ENCODE measurements around the gene SRGAP2C. TPM values are rescaled to one million over a fixed set of nuclear protein-coding genes. Genes with fewer than 3 reads are reported as not detected.
"Not testable (repeated sequence)": the region's sequence is repeated elsewhere in the genome, so short reads cannot be mapped to it uniquely, and the experiment has no call there.

SRGAP2C gene
- total RNA-seq, 2 experiments from 2014 or later, result 10.9 to 11.3 TPM

- intact Hi-C loops (cut with DNase I, micrococcal nuclease); H3K4me1 Mint-ChIP-seq (ENCODE audit: low read depth); H3K27me3 Mint-ChIP-seq; H3K4me1 ChIP-seq (ENCODE audit: insufficient read depth, low read length); H3K27me3 ChIP-seq (ENCODE audit: control insufficient read depth in 1 of 2, insufficient read depth in 2 of 2, low read length in 2 of 2); POLR2A ChIA-PET; H3K36me3 ChIP-seq (ENCODE audit: insufficient read depth, low read length); H3K27ac ChIP-seq (ENCODE audit: low read depth in 1 of 2, low read length in 2 of 2); H3K36me3 Mint-ChIP-seq (ENCODE audit: low read depth); CTCF ChIA-PET; DNase-seq; H3K4me3 Mint-ChIP-seq; H3K4me3 ChIP-seq (ENCODE audit: low read length); H3K9me3 Mint-ChIP-seq; H3K9me3 ChIP-seq (ENCODE audit: control insufficient read depth in 1 of 2, insufficient read depth in 1 of 2, low read length in 2 of 2); ATAC-seq (ENCODE audit: poor library complexity); H3K27ac Mint-ChIP-seq: not testable (repeated sequence)
Observed at GRCh38 chr1:121202986-121203385, 18.2 kb downstream of the SRGAP2C start.

GRCh38 chr1:121205786-121206711, 21.3 kb downstream of the SRGAP2C start:
- POLR2A ChIA-PET; H3K4me1 Mint-ChIP-seq (ENCODE audit: low read depth); H3K36me3 ChIP-seq (ENCODE audit: insufficient read depth, low read length); ATAC-seq (ENCODE audit: poor library complexity); H3K27me3 Mint-ChIP-seq; intact Hi-C loops (cut with DNase I, micrococcal nuclease); H3K27ac Mint-ChIP-seq; H3K4me3 Mint-ChIP-seq; DNase-seq; H3K9me3 ChIP-seq (ENCODE audit: control insufficient read depth in 1 of 2, insufficient read depth in 1 of 2, low read length in 2 of 2); H3K36me3 Mint-ChIP-seq (ENCODE audit: low read depth); CTCF ChIA-PET; H3K27me3 ChIP-seq (ENCODE audit: control insufficient read depth in 1 of 2, insufficient read depth in 2 of 2, low read length in 2 of 2); H3K9me3 Mint-ChIP-seq; H3K4me1 ChIP-seq (ENCODE audit: insufficient read depth, low read length); H3K4me3 ChIP-seq (ENCODE audit: low read length); H3K27ac ChIP-seq (ENCODE audit: low read depth in 1 of 2, low read length in 2 of 2): not testable (repeated sequence)

- H3K36me3 Mint-ChIP-seq (ENCODE audit: low read depth); H3K27ac Mint-ChIP-seq; ATAC-seq (ENCODE audit: poor library complexity); DNase-seq; H3K4me3 Mint-ChIP-seq; H3K36me3 ChIP-seq (ENCODE audit: insufficient read depth, low read length); H3K9me3 Mint-ChIP-seq; POLR2A ChIA-PET; H3K27me3 Mint-ChIP-seq; H3K4me1 ChIP-seq (ENCODE audit: insufficient read depth, low read length); H3K27me3 ChIP-seq (ENCODE audit: control insufficient read depth in 1 of 2, insufficient read depth in 2 of 2, low read length in 2 of 2); H3K27ac ChIP-seq (ENCODE audit: low read depth in 1 of 2, low read length in 2 of 2); intact Hi-C loops (cut with DNase I, micrococcal nuclease); H3K4me1 Mint-ChIP-seq (ENCODE audit: low read depth); CTCF ChIA-PET; H3K4me3 ChIP-seq (ENCODE audit: low read length); H3K9me3 ChIP-seq (ENCODE audit: control insufficient read depth in 1 of 2, insufficient read depth in 1 of 2, low read length in 2 of 2): not testable (repeated sequence)
Observed at GRCh38 chr1:121207328-121207727, 22.6 kb downstream of the SRGAP2C start.

DNA sequence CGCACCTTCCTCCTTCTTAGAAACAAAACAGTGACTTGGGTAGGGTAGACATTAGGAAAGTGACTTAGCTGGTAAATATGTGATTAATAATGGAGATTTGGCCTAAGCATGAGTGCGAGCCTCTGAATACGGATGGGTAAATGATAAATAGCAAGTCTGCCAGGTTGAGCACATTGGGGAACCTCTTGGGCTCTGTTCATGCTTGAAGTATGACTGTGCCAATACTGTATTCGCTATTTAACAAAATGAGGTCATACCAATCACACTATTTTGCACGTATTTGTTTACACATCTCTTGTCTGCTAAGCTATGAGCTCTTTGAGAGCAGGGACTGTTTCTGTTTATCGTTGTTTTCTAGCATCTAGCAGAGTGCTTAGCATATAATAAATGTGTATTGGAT, 23.6 kb downstream of the SRGAP2C start:
- H3K27ac Mint-ChIP-seq, CTCF ChIA-PET: not testable (repeated sequence)

DNA sequence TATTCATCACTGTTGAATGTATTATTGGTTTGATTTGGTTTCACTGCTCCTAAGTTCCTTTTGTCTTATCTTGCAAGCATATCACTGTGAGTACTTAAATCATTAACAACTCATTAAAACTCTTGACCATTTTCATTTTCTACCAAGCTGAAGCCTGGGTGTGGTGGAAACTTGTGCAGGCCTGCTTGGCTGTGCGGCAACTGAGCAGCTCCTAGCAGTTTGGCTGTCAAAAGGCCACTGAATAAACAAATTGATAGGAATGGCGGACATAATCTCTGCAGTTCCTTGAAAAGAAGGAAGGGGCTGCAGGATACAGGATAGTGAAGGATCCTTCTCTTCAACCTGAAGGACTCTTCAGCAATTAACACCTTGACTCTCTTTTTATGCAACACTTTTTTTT, 26.0 kb downstream of the SRGAP2C start:
- H3K4me3 ChIP-seq (ENCODE audit: low read length); H3K4me1 ChIP-seq (ENCODE audit: insufficient read depth, low read length); DNase-seq; H3K36me3 Mint-ChIP-seq (ENCODE audit: low read depth); ATAC-seq (ENCODE audit: poor library complexity); H3K27me3 ChIP-seq (ENCODE audit: control insufficient read depth in 1 of 2, insufficient read depth in 2 of 2, low read length in 2 of 2); H3K27ac ChIP-seq (ENCODE audit: low read depth in 1 of 2, low read length in 2 of 2); H3K4me1 Mint-ChIP-seq (ENCODE audit: low read depth); H3K9me3 Mint-ChIP-seq; H3K4me3 Mint-ChIP-seq; H3K27me3 Mint-ChIP-seq; CTCF ChIA-PET; intact Hi-C loops (cut with DNase I, micrococcal nuclease); H3K27ac Mint-ChIP-seq; H3K36me3 ChIP-seq (ENCODE audit: insufficient read depth, low read length); H3K9me3 ChIP-seq (ENCODE audit: control insufficient read depth in 1 of 2, insufficient read depth in 1 of 2, low read length in 2 of 2); POLR2A ChIA-PET: not testable (repeated sequence)

More for the DNA sequence above, 23.6 kb downstream of the SRGAP2C start:
- DNase-seq; H3K27me3 Mint-ChIP-seq; H3K27me3 ChIP-seq (ENCODE audit: control insufficient read depth in 1 of 2, insufficient read depth in 2 of 2, low read length in 2 of 2); H3K36me3 Mint-ChIP-seq (ENCODE audit: low read depth); ATAC-seq (ENCODE audit: poor library complexity); H3K9me3 ChIP-seq (ENCODE audit: control insufficient read depth in 1 of 2, insufficient read depth in 1 of 2, low read length in 2 of 2); H3K4me1 Mint-ChIP-seq (ENCODE audit: low read depth); H3K4me1 ChIP-seq (ENCODE audit: insufficient read depth, low read length); POLR2A ChIA-PET; intact Hi-C loops (cut with DNase I, micrococcal nuclease); H3K27ac ChIP-seq (ENCODE audit: low read depth in 1 of 2, low read length in 2 of 2); H3K9me3 Mint-ChIP-seq; H3K4me3 Mint-ChIP-seq; H3K4me3 ChIP-seq (ENCODE audit: low read length); H3K36me3 ChIP-seq (ENCODE audit: insufficient read depth, low read length): not testable (repeated sequence)

GRCh38 chr1:121213491-121213890, 28.7 kb downstream of the SRGAP2C start:
- H3K36me3 ChIP-seq (ENCODE audit: insufficient read depth, low read length); intact Hi-C loops (cut with DNase I, micrococcal nuclease); H3K27ac ChIP-seq (ENCODE audit: low read depth in 1 of 2, low read length in 2 of 2); POLR2A ChIA-PET; DNase-seq; H3K27ac Mint-ChIP-seq; H3K4me1 ChIP-seq (ENCODE audit: insufficient read depth, low read length); H3K36me3 Mint-ChIP-seq (ENCODE audit: low read depth); H3K4me3 ChIP-seq (ENCODE audit: low read length); H3K27me3 ChIP-seq (ENCODE audit: control insufficient read depth in 1 of 2, insufficient read depth in 2 of 2, low read length in 2 of 2); H3K4me1 Mint-ChIP-seq (ENCODE audit: low read depth); ATAC-seq (ENCODE audit: poor library complexity); H3K9me3 Mint-ChIP-seq; H3K9me3 ChIP-seq (ENCODE audit: control insufficient read depth in 1 of 2, insufficient read depth in 1 of 2, low read length in 2 of 2); H3K27me3 Mint-ChIP-seq; H3K4me3 Mint-ChIP-seq; CTCF ChIA-PET: not testable (repeated sequence)

DNA sequence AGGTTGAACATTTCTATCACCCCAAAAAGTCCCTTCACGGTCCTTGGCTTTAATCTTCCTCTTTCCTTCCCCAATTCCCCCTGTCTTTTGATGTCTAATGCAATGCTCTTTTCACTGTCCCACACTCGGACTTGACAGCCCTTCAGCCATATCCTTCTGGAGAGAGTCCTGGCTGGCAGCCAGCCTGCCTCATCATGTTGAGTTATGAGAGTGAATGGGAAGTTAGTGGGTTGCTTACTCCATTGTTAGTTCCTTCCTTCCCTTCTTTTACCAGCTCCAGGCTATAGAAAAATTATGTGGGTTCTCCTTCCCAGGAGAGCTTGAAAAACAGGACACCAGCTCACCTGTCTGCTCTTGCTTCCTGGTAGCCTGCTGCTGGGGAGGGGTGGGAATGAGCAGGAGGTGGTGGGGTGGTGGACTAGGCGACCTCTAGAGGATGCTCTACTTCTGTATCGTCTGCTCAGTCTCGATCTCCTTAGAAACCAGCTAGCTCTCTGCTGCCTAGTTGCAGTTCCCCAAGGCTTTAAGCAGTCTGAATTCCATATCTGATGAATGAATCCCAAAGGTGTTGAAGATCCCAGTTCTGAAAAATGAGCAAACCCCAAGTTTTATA, 29.9 kb downstream of the SRGAP2C start:
- DNase-seq; H3K4me1 ChIP-seq (ENCODE audit: insufficient read depth, low read length); POLR2A ChIA-PET; H3K9me3 ChIP-seq (ENCODE audit: control insufficient read depth in 1 of 2, insufficient read depth in 1 of 2, low read length in 2 of 2); CTCF ChIA-PET; intact Hi-C loops (cut with DNase I, micrococcal nuclease); H3K27me3 ChIP-seq (ENCODE audit: control insufficient read depth in 1 of 2, insufficient read depth in 2 of 2, low read length in 2 of 2); H3K27ac ChIP-seq (ENCODE audit: low read depth in 1 of 2, low read length in 2 of 2); ATAC-seq (ENCODE audit: poor library complexity); H3K27me3 Mint-ChIP-seq; H3K36me3 ChIP-seq (ENCODE audit: insufficient read depth, low read length); H3K36me3 Mint-ChIP-seq (ENCODE audit: low read depth); H3K9me3 Mint-ChIP-seq; H3K27ac Mint-ChIP-seq; H3K4me3 Mint-ChIP-seq; H3K4me1 Mint-ChIP-seq (ENCODE audit: low read depth); H3K4me3 ChIP-seq (ENCODE audit: low read length): not testable (repeated sequence)

All from CD4-positive, alpha-beta T cell (primary cell).